ENCODE results near the gene WDR20. TPM values are rescaled to one million over a fixed set of nuclear protein-coding genes. Genes with fewer than 3 reads are reported as not detected.

The WDR20 gene
- total and polyA plus RNA-seq, 2 of the 4 experiments (the other 2 are of a cell fraction): 20.3 to 27.4 TPM

DNA sequence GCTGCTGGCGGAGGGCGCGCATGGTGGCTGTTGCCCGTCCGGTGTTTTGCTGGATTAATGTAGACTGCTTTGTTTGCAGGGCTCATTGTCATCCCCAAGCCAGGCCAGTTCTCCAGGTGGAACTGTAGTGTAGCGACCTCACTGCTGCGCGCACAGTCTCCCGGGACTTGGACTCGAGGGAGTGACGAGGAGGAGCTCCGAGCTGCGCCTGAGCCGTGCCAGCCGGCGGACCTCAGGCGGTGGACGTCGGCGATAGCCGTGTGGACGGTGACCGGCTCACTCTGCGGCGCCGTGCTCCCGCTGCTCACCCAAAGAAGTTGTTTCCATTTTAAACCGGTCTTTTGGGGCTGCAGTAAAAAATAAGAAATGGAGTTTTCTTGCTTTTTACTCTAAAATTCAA, 83.1 kb downstream of the WDR20 start:
- Histone ChIP-seq H4K5ac (ENCODE audit: low read depth, low read length) (no peak overlapping the region), H3K4ac (ENCODE audit: low read depth, low read length) (no peak overlapping the region), H3K9ac (ENCODE audit: low read depth, low read length) (no peak overlapping the region), H2BK120ac (ENCODE audit: low read depth, low read length) (no peak overlapping the region), H3K36me3 (ENCODE audit: control insufficient read depth, insufficient read depth, low read length) (peaks cover 9% of the 10 kb centered on the region), H3K4me1 (ENCODE audit: control insufficient read depth, insufficient read depth, low read length) (peaks cover 4% of the 10 kb centered on the region; the same call in 1 of the 2 replicates), H4K20me1 (ENCODE audit: insufficient read depth, low read length) (0 out of 2 replicates have a peak, but pooled peaks cover 3% of the 10 kb centered on the region), H2BK20ac (ENCODE audit: low read depth, low read length) (no peak overlapping the region), H2AFZ (replicated peaks; ENCODE audit: low read length, poor library complexity) (no peak overlapping the region), H2BK15ac (ENCODE audit: low read depth, low read length) (no peak overlapping the region), H2BK5ac (ENCODE audit: low read depth, low read length, poor library complexity, severe bottlenecking) (no peak overlapping the region), H3K18ac (ENCODE audit: low read depth, low read length) (no peak overlapping the region), H4K8ac (ENCODE audit: low read depth in 2 of 2, low read length in 2 of 2) (no peak overlapping the region), H3K27me3 (ENCODE audit: control insufficient read depth, insufficient read depth, low read length) (no peaks in the 10 kb centered on the region), H2AK9ac (replicated peaks; ENCODE audit: low read depth, low read length, poor library complexity) (no peak overlapping the region), H3K14ac (replicated peaks; ENCODE audit: low read depth, low read length) (no peak overlapping the region), H3K9me1 (ENCODE audit: insufficient read depth, low read length) (peaks cover 15% of the 10 kb centered on the region; the same call in 1 of the 2 replicates), H3K4me3 (ENCODE audit: insufficient read depth, low read depth, low read length) (no peak overlapping the region), H2AK5ac (ENCODE audit: low read depth, low read length) (no peak overlapping the region), H3K4me2 (ENCODE audit: low read depth, low read length) (no peak overlapping the region), H3K9me3 (ENCODE audit: control insufficient read depth, insufficient read depth, low read length) (no peaks in the 10 kb centered on the region), H4K91ac (ENCODE audit: insufficient read depth, low read depth, low read length) (no peak overlapping the region), H3K79me1 (ENCODE audit: low read depth in 1 of 2, low read length in 2 of 2) (peaks cover 7 to 40% of the 10 kb centered on the region in 2 experiments; a peak in 3 of 4 replicates), H3K27ac (ENCODE audit: insufficient read depth, low read length) (no peak overlapping the region), H3K56ac (ENCODE audit: extremely low read depth, insufficient read depth, low read length) (no peak overlapping the region), H3K23ac (ENCODE audit: low read depth, low read length) (no peak overlapping the region)
- no TSS peak for BruUV-seq (replicated peaks)
- dilution Hi-C loops (cut with HindIII; ENCODE audit: low sequenced_read_pairs, unreplicated experiment) (no loop called here), intact Hi-C loops (cut with micrococcal nuclease) (no loop called here), in situ Hi-C loops (cut with MboI; ENCODE audit: low sequenced_read_pairs) (no loop called here)
- CTCF ChIA-PET: no interaction called here
- DNase-seq (no peak), ATAC-seq (ENCODE audit: low read depth) (no peak)
- 93% methylated on average over 11 of the region's 28 CpGs; no CpG with 5 or more reads in 1 of the 2 experiments for WGBS, 2 experiments (ENCODE audit: extremely low coverage in 2 of 2, insufficient read length in 1 of 2)
- POLR2A ChIA-PET (ENCODE audit: unreplicated experiment): no interaction called here
- TF ChIP-seq RCOR1 (IDR thresholded peaks at IDR 0.05; ENCODE audit: insufficient replicate concordance, low read length): no peak
- TF ChIP-seq MAFK (IDR thresholded peaks at IDR 0.05; ENCODE audit: low read depth, low read length): no peak
- TF ChIP-seq CEBPB (IDR thresholded peaks at IDR 0.05; ENCODE audit: low read depth, low read length): no peak
- TF ChIP-seq CHD1 (IDR thresholded peaks at IDR 0.05; ENCODE audit: low read depth, low read length): no peak
- no peak for TF ChIP-seq FOS (IDR thresholded peaks at IDR 0.05; ENCODE audit: low read depth, low read length)
- no peak for TF ChIP-seq NFE2L2 (IDR thresholded peaks at IDR 0.05; ENCODE audit: low read depth, low read length)
- no peak for TF ChIP-seq RAD21 (IDR thresholded peaks at IDR 0.05; ENCODE audit: low read length)
- TF ChIP-seq MAZ (IDR thresholded peaks at IDR 0.05; ENCODE audit: borderline replicate concordance, low read depth, low read length): no peak
- TF ChIP-seq POLR2A (IDR thresholded peaks at IDR 0.05; ENCODE audit: low read depth, low read length): no peak
- TF ChIP-seq RFX5 (IDR thresholded peaks at IDR 0.05; ENCODE audit: low read depth, low read length): no peak
- no peak for TF ChIP-seq SMC3 (IDR thresholded peaks at IDR 0.05; ENCODE audit: low read depth, low read length)
- TF ChIP-seq, protein P1, sequence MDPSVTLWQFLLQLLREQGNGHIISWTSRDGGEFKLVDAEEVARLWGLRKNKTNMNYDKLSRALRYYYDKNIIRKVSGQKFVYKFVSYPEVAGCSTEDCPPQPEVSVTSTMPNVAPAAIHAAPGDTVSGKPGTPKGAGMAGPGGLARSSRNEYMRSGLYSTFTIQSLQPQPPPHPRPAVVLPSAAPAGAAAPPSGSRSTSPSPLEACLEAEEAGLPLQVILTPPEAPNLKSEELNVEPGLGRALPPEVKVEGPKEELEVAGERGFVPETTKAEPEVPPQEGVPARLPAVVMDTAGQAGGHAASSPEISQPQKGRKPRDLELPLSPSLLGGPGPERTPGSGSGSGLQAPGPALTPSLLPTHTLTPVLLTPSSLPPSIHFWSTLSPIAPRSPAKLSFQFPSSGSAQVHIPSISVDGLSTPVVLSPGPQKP (IDR thresholded peaks at IDR 0.05; ENCODE audit: borderline replicate concordance, low read depth, low read length): no peak
- TF ChIP-seq, protein P2, sequence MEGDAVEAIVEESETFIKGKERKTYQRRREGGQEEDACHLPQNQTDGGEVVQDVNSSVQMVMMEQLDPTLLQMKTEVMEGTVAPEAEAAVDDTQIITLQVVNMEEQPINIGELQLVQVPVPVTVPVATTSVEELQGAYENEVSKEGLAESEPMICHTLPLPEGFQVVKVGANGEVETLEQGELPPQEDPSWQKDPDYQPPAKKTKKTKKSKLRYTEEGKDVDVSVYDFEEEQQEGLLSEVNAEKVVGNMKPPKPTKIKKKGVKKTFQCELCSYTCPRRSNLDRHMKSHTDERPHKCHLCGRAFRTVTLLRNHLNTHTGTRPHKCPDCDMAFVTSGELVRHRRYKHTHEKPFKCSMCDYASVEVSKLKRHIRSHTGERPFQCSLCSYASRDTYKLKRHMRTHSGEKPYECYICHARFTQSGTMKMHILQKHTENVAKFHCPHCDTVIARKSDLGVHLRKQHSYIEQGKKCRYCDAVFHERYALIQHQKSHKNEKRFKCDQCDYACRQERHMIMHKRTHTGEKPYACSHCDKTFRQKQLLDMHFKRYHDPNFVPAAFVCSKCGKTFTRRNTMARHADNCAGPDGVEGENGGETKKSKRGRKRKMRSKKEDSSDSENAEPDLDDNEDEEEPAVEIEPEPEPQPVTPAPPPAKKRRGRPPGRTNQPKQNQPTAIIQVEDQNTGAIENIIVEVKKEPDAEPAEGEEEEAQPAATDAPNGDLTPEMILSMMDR (conservative IDR thresholded peaks at IDR 0.05; ENCODE audit: low read depth, low read length): no peak
- TF ChIP-seq, protein P3, sequence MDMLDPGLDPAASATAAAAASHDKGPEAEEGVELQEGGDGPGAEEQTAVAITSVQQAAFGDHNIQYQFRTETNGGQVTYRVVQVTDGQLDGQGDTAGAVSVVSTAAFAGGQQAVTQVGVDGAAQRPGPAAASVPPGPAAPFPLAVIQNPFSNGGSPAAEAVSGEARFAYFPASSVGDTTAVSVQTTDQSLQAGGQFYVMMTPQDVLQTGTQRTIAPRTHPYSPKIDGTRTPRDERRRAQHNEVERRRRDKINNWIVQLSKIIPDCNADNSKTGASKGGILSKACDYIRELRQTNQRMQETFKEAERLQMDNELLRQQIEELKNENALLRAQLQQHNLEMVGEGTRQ (IDR thresholded peaks at IDR 0.05; ENCODE audit: low read depth, low read length): no peak
- no peak for TF ChIP-seq BHLHE40 (IDR thresholded peaks at IDR 0.05; ENCODE audit: low read depth, low read length)
- no peak for TF ChIP-seq MXI1 (IDR thresholded peaks at IDR 0.05; ENCODE audit: borderline replicate concordance, low read depth, low read length)
